A549 (cell line): Measurements from ENCODE around the gene ADAMTS1. TPM values are rescaled to one million over a fixed set of nuclear protein-coding genes. Genes with fewer than 3 reads are reported as not detected.

ENCODE experiments used
- ATAC-seq, 2 experiments: fragments of 200-7000 bp in 1 of 2; fragments of >200 bp in 1 of 2; cut with Nextera tagmentation in 1 of 2; cut with Tn5 transposase in 1 of 2; 3 replicates each; pipeline versions ENCODE4 v1.8.0 to v1.9.1; 2018 to 2020; ENCODE audit warnings: mild to moderate bottlenecking in 1 of 2, moderate library complexity in 1 of 2
- CTCF ChIA-PET: fragments of 300-600 bp; sonication (Branson Sonifier 250); formaldehyde crosslinking; extraction: SDS; loops from one replicate; lab custom pipeline; 2021; ENCODE audit warnings: antibody characterized with exemption, inconsistent platforms; lab: Yijun Ruan, JAX
- POLR2A ChIA-PET: fragments of 350-600 bp; formaldehyde crosslinking; extraction: SDS; loops from one replicate; lab custom pipeline; 2021; ENCODE audit warnings: antibody characterized with exemption, inconsistent platforms; lab: Yijun Ruan, JAX
- DNase-seq, 2 experiments: peaks; one replicate each; pipeline versions ENCODE4 v3.0.0 to v3.0.0-alpha.2; 2011 to 2016; ENCODE audit warnings: low read depth in 1 of 2, low spot score in 1 of 2
- FAIRE-seq: peaks from 2 replicates; lab custom pipeline; 2011; peaks lifted over from hg19 to GRCh38; lab: Jason Lieb, UNC
- H3K27ac ChIP-seq, 2 experiments: fragments of >200 bp; sonication (Bioruptor Twin); formaldehyde crosslinking; 3 replicates each; pipeline ENCODE4 v1.5.1; 2016 to 2017
- H3K4me1 ChIP-seq: fragments of >200 bp; sonication (Bioruptor Twin); formaldehyde crosslinking; 3 replicates; pipeline ENCODE4 v1.6.1; 2016
- H3K4me2 ChIP-seq: fragments of >200 bp; sonication (Bioruptor Twin); formaldehyde crosslinking; 3 replicates; pipeline ENCODE4 v1.6.1; 2016
- H3K4me3 ChIP-seq: fragments of >200 bp; sonication (Bioruptor Twin); formaldehyde crosslinking; 3 replicates; pipeline ENCODE4 v1.5.1; 2016
- H3K9me3 ChIP-seq: fragments of >200 bp; sonication (Bioruptor Twin); formaldehyde crosslinking; 3 replicates; pipeline ENCODE4 v1.6.1; 2016
- CHD2 ChIP-seq: fragments of 150-350 bp; IDR thresholded peaks from 2 replicates; pipeline ENCODE4 v1.6.1; 2014; ENCODE audit warnings: low read length; ENCODE audit not compliant: partially characterized antibody
- EHF ChIP-seq: fragments of 250-450 bp; sonication (Bioruptor Pico); IDR thresholded peaks from 2 replicates; pipeline ENCODE4 v1.5.0; 2020; ENCODE audit warnings: mild to moderate bottlenecking
- EP300 ChIP-seq, 2 experiments: fragments of >200 bp; sonication (Bioruptor Twin); formaldehyde crosslinking; IDR thresholded peaks; 2 replicates in 1 of 2; 3 replicates in 1 of 2; pipeline ENCODE4 v1.6.1; 2016 to 2017
- GATA3 ChIP-seq: IDR thresholded peaks from 2 replicates; pipeline ENCODE4 v1.6.1; 2012; ENCODE audit warnings: borderline replicate concordance
- HOXA7 ChIP-seq: fragments of 250-450 bp; sonication (Bioruptor Pico); IDR thresholded peaks from 2 replicates; pipeline ENCODE4 v1.5.0; 2020; ENCODE audit warnings: mild to moderate bottlenecking, moderate library complexity
- HOXB5 ChIP-seq: fragments of 250-450 bp; sonication (Bioruptor Pico); IDR thresholded peaks from 2 replicates; pipeline ENCODE4 v1.5.0; 2020; ENCODE audit warnings: mild to moderate bottlenecking, moderate library complexity
- JUN ChIP-seq, 2 experiments: fragments of >200 bp; sonication (Bioruptor Twin); formaldehyde crosslinking; IDR thresholded peaks; 2 replicates in 1 of 2; 3 replicates in 1 of 2; pipeline ENCODE4 v1.6.1; 2016 to 2017
- KDM5A ChIP-seq: fragments of 200-600 bp; sonication (generic); IDR thresholded peaks from 2 replicates; pipeline ENCODE4 v1.6.1; 2016; ENCODE audit warnings: antibody characterized with exemption, mild to moderate bottlenecking
- MAFK ChIP-seq: fragments of 450-650 bp; IDR thresholded peaks from 2 replicates; pipeline ENCODE4 v1.6.1; 2014; ENCODE audit not compliant: partially characterized antibody
- MYC ChIP-seq: IDR thresholded peaks from 2 replicates; pipeline ENCODE4 v1.6.1; 2012; ENCODE audit warnings: mild to moderate bottlenecking, inconsistent platforms, low read length, improper control_type of control experiment, borderline replicate concordance
- RARB ChIP-seq: fragments of 250-450 bp; sonication (Bioruptor Pico); IDR thresholded peaks from 2 replicates; pipeline ENCODE4 v1.8.0; 2021; ENCODE audit warnings: mild to moderate bottlenecking, moderate library complexity
- SMC3 ChIP-seq: fragments of >200 bp; sonication (Bioruptor Twin); formaldehyde crosslinking; IDR thresholded peaks from 3 replicates; pipeline ENCODE4 v1.6.1; 2018; ENCODE audit warnings: inconsistent platforms
- ZC3H11A ChIP-seq: fragments of 450-650 bp; IDR thresholded peaks from 2 replicates; pipeline ENCODE4 v1.6.1; 2014; ENCODE audit warnings: antibody characterized with exemption, mild to moderate bottlenecking
- ZNF302 ChIP-seq: fragments of 250-450 bp; sonication (Bioruptor Pico); IDR thresholded peaks from 2 replicates; pipeline ENCODE4 v1.9.0; 2021; ENCODE audit warnings: inconsistent platforms, mild to moderate bottlenecking, moderate library complexity
- WGBS: methylation state at CpG from one replicate; pipeline ENCODE4 v1.1.6; 2017; ENCODE audit errors: missing lambda C conversion rate; 5-methylcytosine and 5-hydroxymethylcytosine counted together
- polyA plus RNA-seq, 4 experiments: library from polyadenylated mRNA; depleted of rRNA in 3 of 4; stranded (reverse); fragments of >200 nt; fragmentation: RNase III in 1 of 4; extraction: RNeasy Plus Mini Kit Qiagen cat#74134 plus additional on column Dnase treatment in 1 of 4; gene quantifications; 2 replicates in 3 of 4; 3 replicates in 1 of 4; pipeline ENCODE4 v1.2.3, GENCODE V29; 2011 to 2017
- TF ChIP-seq, protein P1 (sequence below): fragments of >200 bp; sonication (Bioruptor Twin); formaldehyde crosslinking; IDR thresholded peaks from 2 replicates; pipeline ENCODE4 v1.6.1; 2016
- TF ChIP-seq, protein P2 (sequence below): fragments of >200 bp; sonication (Bioruptor Twin); formaldehyde crosslinking; IDR thresholded peaks from 3 replicates; pipeline ENCODE4 v1.6.1; 2016
- TF ChIP-seq, protein P3 (sequence below): fragments of >200 bp; sonication (Bioruptor Twin); formaldehyde crosslinking; IDR thresholded peaks from 3 replicates; pipeline ENCODE4 v1.5.1; 2016
- TF ChIP-seq, protein P4 (sequence below): IDR thresholded peaks from 2 replicates; pipeline ENCODE4 v1.6.1; 2012; ENCODE audit warnings: low read depth, borderline replicate concordance

Gene ADAMTS1
- polyA plus RNA-seq, 2 of the 4 experiments (the other 2 are of a cell fraction), result 0.17 TPM

DNA sequence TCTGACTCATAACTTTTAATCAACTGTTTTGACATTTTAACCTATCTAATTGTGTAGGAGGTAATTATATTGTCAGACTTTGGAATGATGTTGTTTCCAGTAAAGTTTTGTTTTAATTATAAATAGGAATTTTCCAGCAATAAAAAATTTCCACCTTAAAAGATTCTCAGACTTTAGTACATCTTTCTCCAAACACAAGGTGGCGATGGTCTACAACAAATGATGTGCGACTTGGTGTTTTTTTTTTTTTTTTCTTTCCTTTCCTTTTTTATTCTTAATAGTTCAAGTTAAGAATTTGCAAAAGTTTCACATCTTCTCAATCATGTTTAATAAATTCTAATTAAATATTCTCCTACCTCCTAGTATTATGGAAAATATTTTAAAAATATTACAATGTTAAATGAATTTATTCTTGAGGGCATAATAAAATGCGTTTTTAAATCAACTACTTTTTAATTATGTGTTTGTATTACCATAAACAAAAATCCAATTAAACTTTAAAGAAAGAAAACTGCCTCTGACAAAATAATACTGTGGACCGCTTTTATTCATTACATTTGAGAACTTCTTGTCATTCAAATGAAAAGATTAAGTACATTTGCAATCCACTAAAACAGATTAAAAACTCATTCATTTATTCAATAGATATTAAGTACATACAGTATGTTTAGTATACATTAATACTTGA lies 4.4 kb upstream of the ADAMTS1 start (continued):
- TF ChIP-seq, protein P1, sequence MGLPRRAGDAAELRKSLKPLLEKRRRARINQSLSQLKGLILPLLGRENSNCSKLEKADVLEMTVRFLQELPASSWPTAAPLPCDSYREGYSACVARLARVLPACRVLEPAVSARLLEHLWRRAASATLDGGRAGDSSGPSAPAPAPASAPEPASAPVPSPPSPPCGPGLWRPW, result no peak
- TF ChIP-seq, protein P2, sequence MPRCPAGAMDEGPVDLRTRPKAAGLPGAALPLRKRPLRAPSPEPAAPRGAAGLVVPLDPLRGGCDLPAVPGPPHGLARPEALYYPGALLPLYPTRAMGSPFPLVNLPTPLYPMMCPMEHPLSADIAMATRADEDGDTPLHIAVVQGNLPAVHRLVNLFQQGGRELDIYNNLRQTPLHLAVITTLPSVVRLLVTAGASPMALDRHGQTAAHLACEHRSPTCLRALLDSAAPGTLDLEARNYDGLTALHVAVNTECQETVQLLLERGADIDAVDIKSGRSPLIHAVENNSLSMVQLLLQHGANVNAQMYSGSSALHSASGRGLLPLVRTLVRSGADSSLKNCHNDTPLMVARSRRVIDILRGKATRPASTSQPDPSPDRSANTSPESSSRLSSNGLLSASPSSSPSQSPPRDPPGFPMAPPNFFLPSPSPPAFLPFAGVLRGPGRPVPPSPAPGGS, result no peak
- no peak for TF ChIP-seq SMC3
- TF ChIP-seq, all 56 proteins: peak for 2

DNA sequence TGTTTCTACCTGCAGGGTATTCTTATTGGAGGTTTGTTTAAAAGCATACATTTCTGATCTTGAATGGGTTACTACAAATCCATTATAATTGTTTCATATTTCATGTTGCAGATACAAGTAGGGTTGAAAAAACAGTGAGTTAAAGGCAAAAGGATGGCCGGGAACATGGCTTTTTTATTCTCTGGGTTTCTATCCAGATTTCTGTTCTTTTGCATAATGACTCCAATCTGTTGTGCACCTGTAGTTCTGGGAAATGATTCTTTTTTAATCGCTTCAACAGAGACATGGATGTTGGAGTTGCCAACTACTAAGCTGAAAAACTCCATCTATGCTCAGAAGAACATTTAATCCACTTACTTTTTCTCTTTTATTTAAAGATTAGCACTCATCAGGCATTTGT lies 2.7 kb upstream of the ADAMTS1 start:
- DNase-seq, result no peak
- ATAC-seq, result no peak
- POLR2A ChIA-PET, result interaction anchor here (0.7 kb wide), 1 partner anchor 852 kb away, joined by 3 read pairs; no protein-coding TSS in a partner anchor
- CTCF ChIA-PET, result interaction anchor here (0.6 to 2.4 kb wide), 2 partner anchors 713 to 1898 kb away, joined by 4 to 17 read pairs; no protein-coding TSS in a partner anchor
- no peak overlapping the region for H3K4me2 ChIP-seq
- no peak overlapping the region for H3K4me3 ChIP-seq
- no peak overlapping the region for H3K27ac ChIP-seq
- TF ChIP-seq, protein P2, result no peak
- TF ChIP-seq HOXB5 (CRISPR knock-in tag), result no peak
- TF ChIP-seq CHD2, result no peak
- no peak for TF ChIP-seq MAFK
- no peak for TF ChIP-seq GATA3
- TF ChIP-seq RARB (CRISPR knock-in tag), result no peak
- no peak for TF ChIP-seq ZC3H11A
- TF ChIP-seq KDM5A, result no peak
- TF ChIP-seq ZNF302 (CRISPR knock-in tag), result no peak
- no peak for TF ChIP-seq EHF (CRISPR knock-in tag)
- TF ChIP-seq, protein P3, sequence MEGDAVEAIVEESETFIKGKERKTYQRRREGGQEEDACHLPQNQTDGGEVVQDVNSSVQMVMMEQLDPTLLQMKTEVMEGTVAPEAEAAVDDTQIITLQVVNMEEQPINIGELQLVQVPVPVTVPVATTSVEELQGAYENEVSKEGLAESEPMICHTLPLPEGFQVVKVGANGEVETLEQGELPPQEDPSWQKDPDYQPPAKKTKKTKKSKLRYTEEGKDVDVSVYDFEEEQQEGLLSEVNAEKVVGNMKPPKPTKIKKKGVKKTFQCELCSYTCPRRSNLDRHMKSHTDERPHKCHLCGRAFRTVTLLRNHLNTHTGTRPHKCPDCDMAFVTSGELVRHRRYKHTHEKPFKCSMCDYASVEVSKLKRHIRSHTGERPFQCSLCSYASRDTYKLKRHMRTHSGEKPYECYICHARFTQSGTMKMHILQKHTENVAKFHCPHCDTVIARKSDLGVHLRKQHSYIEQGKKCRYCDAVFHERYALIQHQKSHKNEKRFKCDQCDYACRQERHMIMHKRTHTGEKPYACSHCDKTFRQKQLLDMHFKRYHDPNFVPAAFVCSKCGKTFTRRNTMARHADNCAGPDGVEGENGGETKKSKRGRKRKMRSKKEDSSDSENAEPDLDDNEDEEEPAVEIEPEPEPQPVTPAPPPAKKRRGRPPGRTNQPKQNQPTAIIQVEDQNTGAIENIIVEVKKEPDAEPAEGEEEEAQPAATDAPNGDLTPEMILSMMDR, result no peak
- TF ChIP-seq, protein P4, sequence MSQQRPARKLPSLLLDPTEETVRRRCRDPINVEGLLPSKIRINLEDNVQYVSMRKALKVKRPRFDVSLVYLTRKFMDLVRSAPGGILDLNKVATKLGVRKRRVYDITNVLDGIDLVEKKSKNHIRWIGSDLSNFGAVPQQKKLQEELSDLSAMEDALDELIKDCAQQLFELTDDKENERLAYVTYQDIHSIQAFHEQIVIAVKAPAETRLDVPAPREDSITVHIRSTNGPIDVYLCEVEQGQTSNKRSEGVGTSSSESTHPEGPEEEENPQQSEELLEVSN, result no peak
- 0% methylated on average over 2 of the region's 2 CpGs for WGBS
- peaks cover 3% of the 10 kb centered on the region; the same call in 1 of the 3 replicates for H3K4me1 ChIP-seq
- FAIRE-seq, result no peak
- H3K9me3 ChIP-seq, result no peaks in the 10 kb centered on the region

DNA sequence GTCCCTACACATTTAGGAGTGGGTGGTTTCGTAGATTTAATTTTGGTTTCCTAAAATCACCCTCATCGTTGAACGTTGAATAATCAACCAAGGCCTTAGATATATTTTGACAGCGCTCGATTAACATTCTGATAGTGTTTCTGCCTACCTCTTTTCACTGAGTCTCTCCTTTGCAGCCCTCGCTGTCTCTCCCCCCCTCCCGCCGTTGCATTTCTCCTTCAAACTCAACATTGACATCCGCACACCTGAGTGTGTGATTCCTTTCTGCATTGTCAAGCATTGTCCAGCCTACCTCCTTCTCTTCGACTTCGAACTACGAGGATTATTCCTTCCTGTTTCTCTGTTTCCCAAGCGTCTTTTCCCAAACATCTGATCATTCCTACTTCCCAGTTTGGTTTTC lies 1.8 kb upstream of the ADAMTS1 start:
- H3K4me2 ChIP-seq, result no peak overlapping the region
- H3K9me3 ChIP-seq, result no peaks in the 10 kb centered on the region
- 69% methylated on average over 13 of the region's 13 CpGs for WGBS
- CTCF ChIA-PET, result interaction anchor here (2.4 kb wide), 1 partner anchor 1898 kb away, joined by 17 read pairs; no protein-coding TSS in a partner anchor
- H3K4me1 ChIP-seq, result peaks cover 9% of the 10 kb centered on the region; the same call in 2 of the 3 replicates
- POLR2A ChIA-PET, result interaction anchor here (0.7 kb wide), 1 partner anchor 853 kb away, joined by 3 read pairs; no protein-coding TSS in a partner anchor
- FAIRE-seq (no peak), ATAC-seq (no peak), DNase-seq (no peak)
- no peak overlapping the region for H3K27ac ChIP-seq
- TF ChIP-seq EP300 (IDR thresholded peaks at IDR 0.05), result no peak
- TF ChIP-seq MYC, result no peak
- no peak for TF ChIP-seq JUN (IDR thresholded peaks at IDR 0.05)
- no peak for TF ChIP-seq HOXA7
- H3K4me3 ChIP-seq, result no peak overlapping the region
